BE2C (cell line): Measurements from ENCODE around the gene POLE.

Experiments used
- DNase-seq: peaks from one replicate; pipeline ENCODE4 v3.0.0-alpha.2; 2020
- H3K27me3 ChIP-seq: fragments of 250-450 bp; sonication (Bioruptor Pico); 2 replicates; pipeline ENCODE4 v1.5.1; 2020; ENCODE audit warnings: mild to moderate bottlenecking
- H3K36me3 ChIP-seq: fragments of 250-450 bp; sonication (Bioruptor Pico); 2 replicates; pipeline ENCODE4 v1.5.1; 2020; ENCODE audit warnings: mild to moderate bottlenecking
- H3K4me1 ChIP-seq: fragments of 250-450 bp; sonication (Bioruptor Pico); 2 replicates; pipeline ENCODE4 v1.5.1; 2020
- H3K4me3 ChIP-seq: 2 replicates; pipeline ENCODE4 v1.5.1; 2011; ENCODE audit warnings: low read depth, low read length
- H3K9me3 ChIP-seq: fragments of 250-450 bp; sonication (Bioruptor Pico); 2 replicates; pipeline ENCODE4 v1.5.1; 2020
- CTCF ChIP-seq: IDR thresholded peaks from 2 replicates; pipeline ENCODE4 v1.5.1; 2012; ENCODE audit warnings: mild to moderate bottlenecking, low read depth, low read length

POLE gene

DNA sequence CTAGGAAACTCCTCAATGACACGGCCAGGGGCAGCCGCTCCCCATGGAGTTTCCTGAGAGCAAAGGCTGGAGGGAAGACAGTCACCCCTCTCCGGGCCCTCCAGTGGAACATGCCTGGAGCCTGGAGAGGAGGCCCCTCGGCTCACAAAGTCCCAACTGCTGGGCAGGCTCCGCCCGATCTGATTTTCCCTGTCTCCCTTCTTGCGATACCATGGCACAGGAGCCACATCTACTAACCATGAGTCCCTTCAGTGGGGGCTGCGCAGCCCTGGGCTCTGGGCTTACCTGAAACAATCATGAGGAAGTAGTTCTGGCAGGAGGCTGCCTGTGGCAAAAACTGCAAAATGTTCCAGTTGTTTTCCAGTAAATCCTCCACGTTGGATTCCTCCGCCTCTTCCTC, 53.2 kb downstream of the POLE start:
- Histone ChIP-seq H3K4me1 (no peaks in the 10 kb centered on the region), H3K4me3 (no peak overlapping the region), H3K27me3 (no peaks in the 10 kb centered on the region), H3K9me3 (no peaks in the 10 kb centered on the region), H3K36me3 (peaks cover 85% of the 10 kb centered on the region)
- no peak for TF ChIP-seq CTCF
- DNase-seq, result no peak

DNA sequence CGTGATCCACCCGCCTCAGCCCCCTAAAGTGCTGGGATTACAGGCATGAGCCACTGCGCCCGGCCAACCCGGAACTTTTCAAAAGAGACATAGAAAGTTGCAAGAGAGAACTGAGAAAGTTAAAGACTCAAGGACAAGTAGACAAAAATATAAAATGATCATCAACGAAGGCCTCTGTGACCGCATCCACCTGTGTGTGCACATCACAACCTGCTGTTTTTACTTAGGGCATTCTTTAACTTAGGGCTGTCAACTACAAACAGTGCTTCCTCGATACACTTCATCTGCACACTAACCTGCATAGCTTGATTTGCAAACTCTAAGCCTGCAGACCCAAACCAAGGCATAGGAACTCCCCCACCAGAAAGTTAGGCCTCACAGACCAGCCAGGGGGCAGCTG, 53.7 kb downstream of the POLE start:
- TF ChIP-seq CTCF, result no peak
- H3K9me3 ChIP-seq, result no peaks in the 10 kb centered on the region
- no peaks in the 10 kb centered on the region for H3K4me1 ChIP-seq
- peaks cover 80% of the 10 kb centered on the region for H3K36me3 ChIP-seq
- no peak overlapping the region for H3K4me3 ChIP-seq
- no peak for DNase-seq
- no peaks in the 10 kb centered on the region for H3K27me3 ChIP-seq

DNA sequence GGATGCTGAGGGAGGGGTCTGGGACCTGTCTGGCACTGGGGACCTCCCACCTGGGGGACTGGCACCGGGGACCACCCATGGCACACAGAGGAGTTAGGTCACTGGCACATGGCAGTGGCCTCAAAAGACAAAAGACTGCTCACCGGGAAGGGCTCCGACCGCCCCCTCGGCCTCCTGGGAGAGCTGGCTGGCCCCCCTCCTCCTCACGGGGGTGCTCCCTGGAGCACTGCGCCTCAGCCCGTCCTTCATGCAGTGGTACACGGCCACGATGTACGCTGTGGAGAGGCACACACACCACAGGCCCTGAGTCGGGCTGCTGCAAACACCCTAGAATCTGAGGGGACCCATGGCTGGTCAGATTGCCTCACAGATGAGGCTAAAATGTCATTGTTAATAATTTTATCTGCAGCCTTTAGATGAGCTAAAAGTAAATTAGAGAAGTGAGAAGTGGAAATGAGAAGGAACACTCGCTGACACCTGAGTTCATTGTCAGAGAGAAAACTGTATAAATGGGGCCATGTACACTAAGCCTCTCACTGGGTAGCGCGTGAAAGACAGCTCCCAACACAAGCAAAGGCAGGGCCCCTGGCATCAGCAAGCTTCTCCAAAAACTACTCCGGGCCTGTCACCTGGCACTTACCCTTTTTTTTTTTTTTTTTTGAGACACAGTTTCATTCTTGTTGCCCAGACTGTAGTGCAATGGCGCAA, 54.5 kb downstream of the POLE start:
- Histone ChIP-seq H3K27me3 (no peaks in the 10 kb centered on the region), H3K36me3 (peaks cover 76% of the 10 kb centered on the region), H3K4me1 (no peaks in the 10 kb centered on the region), H3K9me3 (no peaks in the 10 kb centered on the region), H3K4me3 (no peak overlapping the region)
- no peak for DNase-seq
- no peak for TF ChIP-seq CTCF

- Histone ChIP-seq H3K36me3 (peaks cover 67% of the 10 kb centered on the region), H3K9me3 (no peaks in the 10 kb centered on the region), H3K4me3 (no peak overlapping the region), H3K27me3 (no peaks in the 10 kb centered on the region), H3K4me1 (no peaks in the 10 kb centered on the region)
- DNase-seq, result no peak
- no peak for TF ChIP-seq CTCF
Observed at GRCh38 chr12:132631666-132632065, 55.5 kb downstream of the POLE start.

DNA sequence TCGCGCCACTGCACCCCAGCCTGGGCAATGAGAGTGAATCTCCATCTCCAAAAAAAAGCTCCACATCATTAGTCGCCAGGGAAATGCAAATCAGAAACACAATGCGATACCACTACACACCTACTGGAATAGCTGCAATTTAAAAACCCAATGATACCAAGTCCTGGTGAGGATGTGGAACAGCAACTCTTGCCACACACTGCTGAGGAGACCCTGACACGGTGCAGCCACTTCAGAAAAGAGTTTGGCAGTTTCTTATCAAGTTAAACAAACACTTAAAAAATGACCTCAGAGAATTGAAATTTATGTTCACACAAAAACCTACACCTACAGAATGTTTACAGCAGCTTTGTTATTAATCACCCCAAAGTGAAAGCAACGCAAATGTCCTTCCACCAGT, 56.5 kb downstream of the POLE start:
- H3K27me3 ChIP-seq, result no peaks in the 10 kb centered on the region
- H3K4me1 ChIP-seq, result no peaks in the 10 kb centered on the region
- no peaks in the 10 kb centered on the region for H3K9me3 ChIP-seq
- peaks cover 67% of the 10 kb centered on the region for H3K36me3 ChIP-seq
- H3K4me3 ChIP-seq, result no peak overlapping the region
- TF ChIP-seq CTCF, result no peak
- no peak for DNase-seq

GRCh38 chr12:132629330-132629729, 57.8 kb downstream of the POLE start:
- peaks cover 67% of the 10 kb centered on the region for H3K36me3 ChIP-seq
- no peaks in the 10 kb centered on the region for H3K27me3 ChIP-seq
- no peak for DNase-seq
- no peak overlapping the region for H3K4me3 ChIP-seq
- no peak for TF ChIP-seq CTCF
- no peaks in the 10 kb centered on the region for H3K9me3 ChIP-seq
- no peaks in the 10 kb centered on the region for H3K4me1 ChIP-seq
